Fibroblast of lung (primary cell): ENCODE measurements around the gene JAG2.

Experiments used
- EZH2 ChIP-seq: IDR thresholded peaks from 2 replicates; pipeline ENCODE4 v1.5.1; 2012; ENCODE audit warnings: low read length, control low read depth, mild to moderate bottlenecking; ENCODE audit errors: missing control alignments
- TF ChIP-seq, protein P1 (sequence below), 2 donors: IDR thresholded peaks in 1 of 2; conservative IDR thresholded peaks in 1 of 2; 1 replicate in 1 of 2; 2 replicates in 1 of 2; pipeline ENCODE4 v1.5.1; 2011 to 2012; ENCODE audit warnings: low read length in 2 of 2, control low read depth in 1 of 2, inconsistent platforms in 1 of 2, low read depth in 1 of 2, mild to moderate bottlenecking in 1 of 2

GRCh38 chr14:105173901-105174894, 5.6 kb upstream of the JAG2 start:
- TF ChIP-seq, protein P1, sequence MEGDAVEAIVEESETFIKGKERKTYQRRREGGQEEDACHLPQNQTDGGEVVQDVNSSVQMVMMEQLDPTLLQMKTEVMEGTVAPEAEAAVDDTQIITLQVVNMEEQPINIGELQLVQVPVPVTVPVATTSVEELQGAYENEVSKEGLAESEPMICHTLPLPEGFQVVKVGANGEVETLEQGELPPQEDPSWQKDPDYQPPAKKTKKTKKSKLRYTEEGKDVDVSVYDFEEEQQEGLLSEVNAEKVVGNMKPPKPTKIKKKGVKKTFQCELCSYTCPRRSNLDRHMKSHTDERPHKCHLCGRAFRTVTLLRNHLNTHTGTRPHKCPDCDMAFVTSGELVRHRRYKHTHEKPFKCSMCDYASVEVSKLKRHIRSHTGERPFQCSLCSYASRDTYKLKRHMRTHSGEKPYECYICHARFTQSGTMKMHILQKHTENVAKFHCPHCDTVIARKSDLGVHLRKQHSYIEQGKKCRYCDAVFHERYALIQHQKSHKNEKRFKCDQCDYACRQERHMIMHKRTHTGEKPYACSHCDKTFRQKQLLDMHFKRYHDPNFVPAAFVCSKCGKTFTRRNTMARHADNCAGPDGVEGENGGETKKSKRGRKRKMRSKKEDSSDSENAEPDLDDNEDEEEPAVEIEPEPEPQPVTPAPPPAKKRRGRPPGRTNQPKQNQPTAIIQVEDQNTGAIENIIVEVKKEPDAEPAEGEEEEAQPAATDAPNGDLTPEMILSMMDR (conservative IDR thresholded peaks at IDR 0.05 in 1 of 2, IDR thresholded peaks at IDR 0.05 in 1 of 2; ENCODE audit: low read depth in 1 of 2, low read length in 2 of 2) = no peak
- TF ChIP-seq EZH2 = no peak
